CD14-positive monocyte (primary cell): ENCODE data around the gene KRTAP21-3. TPM values are rescaled to one million over a fixed set of nuclear protein-coding genes. Genes with fewer than 3 reads are reported as not detected.

ENCODE experiments used
- DNase-seq, 3 donors: peaks; one replicate each; pipeline ENCODE4 v3.0.0-alpha.2; 2011 to 2022
- H2AFZ ChIP-seq: 2 replicates; pipeline ENCODE4 v1.6.0; 2012; ENCODE audit warnings: mild to moderate bottlenecking, low read depth, low read length, inconsistent platforms; ENCODE audit not compliant: insufficient read depth, poor library complexity, severe bottlenecking
- H3K27ac ChIP-seq, 2 donors: 1 replicate in 1 of 2; 2 replicates in 1 of 2; pipeline ENCODE4 v1.5.1; 2012 to 2013; ENCODE audit warnings: low read length in 2 of 2, control low read depth in 1 of 2, inconsistent platforms in 1 of 2, low read depth in 1 of 2, mild to moderate bottlenecking in 1 of 2
- H3K27me3 ChIP-seq, 2 donors: one replicate each; pipeline versions ENCODE4 v1.6.0 to v1.6.1; 2011 to 2013; ENCODE audit warnings: low read length in 2 of 2; ENCODE audit not compliant: control insufficient read depth in 2 of 2, insufficient read depth in 2 of 2
- H3K36me3 ChIP-seq, 2 donors: replicated peaks in 1 of 2; 1 replicate in 1 of 2; 2 replicates in 1 of 2; pipeline versions ENCODE4 v1.5.1 to v1.6.1; 2012 to 2013; ENCODE audit warnings: low read length in 2 of 2, control low read depth in 1 of 2, inconsistent platforms in 1 of 2, mild to moderate bottlenecking in 1 of 2; ENCODE audit not compliant: insufficient read depth in 2 of 2, control insufficient read depth in 1 of 2
- H3K4me1 ChIP-seq, 2 donors: 1 replicate in 1 of 2; 2 replicates in 1 of 2; pipeline versions ENCODE4 v1.5.1 to v1.6.1; 2012 to 2013; ENCODE audit warnings: low read length in 2 of 2, control low read depth in 1 of 2, inconsistent platforms in 1 of 2, mild to moderate bottlenecking in 1 of 2, moderate library complexity in 1 of 2; ENCODE audit not compliant: insufficient read depth in 2 of 2, control insufficient read depth in 1 of 2
- H3K4me2 ChIP-seq: replicated peaks from 2 replicates; pipeline ENCODE3; 2012; ENCODE audit warnings: low read length, moderate library complexity, mild to moderate bottlenecking; ENCODE audit not compliant: poor library complexity, severe bottlenecking; ENCODE audit errors: extremely low read depth
- H3K4me3 ChIP-seq, 3 experiments: fragments of 200-600 bp in 1 of 3; sonication (generic) in 1 of 3; replicated peaks in 1 of 3; 1 replicate in 2 of 3; 2 replicates in 1 of 3; pipeline ENCODE4 v1.5.1; 2011 to 2013; ENCODE audit warnings: low read length in 3 of 3, mild to moderate bottlenecking in 3 of 3, control low read depth in 2 of 3, low read depth in 2 of 3, inconsistent platforms in 1 of 3, moderate library complexity in 1 of 3
- H3K79me2 ChIP-seq: 2 replicates; pipeline ENCODE4 v1.6.0; 2012; ENCODE audit warnings: mild to moderate bottlenecking, control low read depth, inconsistent platforms, low read length, moderate library complexity; ENCODE audit not compliant: insufficient read depth
- H3K9ac ChIP-seq: 2 replicates; pipeline ENCODE4 v1.6.0; 2017; ENCODE audit warnings: low read length, mild to moderate bottlenecking; ENCODE audit not compliant: insufficient read depth, poor library complexity, severe bottlenecking
- H3K9me3 ChIP-seq, 2 donors: replicated peaks in 1 of 2; 1 replicate in 1 of 2; 2 replicates in 1 of 2; pipeline versions ENCODE4 v1.5.1 to v1.6.1; 2012 to 2013; ENCODE audit warnings: low read length in 2 of 2, control low read depth in 1 of 2; ENCODE audit not compliant: control insufficient read depth in 1 of 2, insufficient read depth in 1 of 2
- H4K20me1 ChIP-seq: 2 replicates; pipeline ENCODE4 v1.6.0; 2012; ENCODE audit warnings: mild to moderate bottlenecking, low read length, control low read depth, moderate library complexity; ENCODE audit not compliant: insufficient read depth
- H3K27ac Mint-ChIP-seq, 7 donors: one replicate each; pipeline ENCODE4 v1.8.0; 2020; ENCODE audit warnings: mild to moderate bottlenecking in 7 of 7, mixed read lengths in 7 of 7, moderate library complexity in 6 of 7, inconsistent platforms in 2 of 7
- H3K27me3 Mint-ChIP-seq, 3 donors: one replicate each; pipeline ENCODE4 v1.8.0; 2021 to 2022; ENCODE audit warnings: low read depth in 3 of 3, mild to moderate bottlenecking in 3 of 3, mixed read lengths in 3 of 3, moderate library complexity in 3 of 3, inconsistent platforms in 1 of 3
- H3K36me3 Mint-ChIP-seq, 2 donors: one replicate each; pipeline ENCODE4 v1.8.0; 2020; ENCODE audit warnings: mixed read lengths in 2 of 2, inconsistent platforms in 1 of 2, mild to moderate bottlenecking in 1 of 2
- H3K4me1 Mint-ChIP-seq: one replicate; pipeline ENCODE4 v1.8.0; 2020; ENCODE audit warnings: mild to moderate bottlenecking, mixed read lengths
- H3K4me3 Mint-ChIP-seq, 2 donors: one replicate each; pipeline ENCODE4 v1.8.0; 2020; ENCODE audit warnings: mild to moderate bottlenecking in 2 of 2, mixed read lengths in 2 of 2, moderate library complexity in 1 of 2
- H3K9me3 Mint-ChIP-seq, 7 donors: one replicate each; pipeline ENCODE4 v1.8.0; 2020 to 2022; ENCODE audit warnings: mixed read lengths in 7 of 7, mild to moderate bottlenecking in 6 of 7, moderate library complexity in 6 of 7, inconsistent platforms in 2 of 7
- WGBS: methylation state at CpG from one replicate; pipeline ENCODE4 v1.1.5; 2013; ENCODE audit warnings: missing lambda C conversion rate; ENCODE audit not compliant: insufficient coverage; 5-methylcytosine and 5-hydroxymethylcytosine counted together
- intact Hi-C, 2 donors: fragments of 100-400 bp; cut with micrococcal nuclease; formaldehyde crosslinking; loops; one replicate each; pipeline versions ENCODE4 v1.15.0 to v1.15.1; 2023
- polyA plus RNA-seq, 3 donors: library from polyadenylated mRNA; depleted of rRNA in 1 of 3; unstranded in 2 of 3; stranded (reverse) in 1 of 3; fragments of 300-500 nt in 2 of 3; fragments of >200 nt in 1 of 3; fragmentation: Illumina TruSeq in 2 of 3; gene quantifications; 1 replicate in 2 of 3; 2 replicates in 1 of 3; pipeline ENCODE4 v1.2.3, GENCODE V29; 2012 to 2021
- TF ChIP-seq, protein P1 (sequence below): fragments of 200-600 bp; IDR thresholded peaks from one replicate; pipeline ENCODE4 v1.8.0; 2022; ENCODE audit warnings: antibody characterized with exemption, mild to moderate bottlenecking

The KRTAP21-3 gene
- polyA plus RNA-seq, 3 donors, result not detected

DNA sequence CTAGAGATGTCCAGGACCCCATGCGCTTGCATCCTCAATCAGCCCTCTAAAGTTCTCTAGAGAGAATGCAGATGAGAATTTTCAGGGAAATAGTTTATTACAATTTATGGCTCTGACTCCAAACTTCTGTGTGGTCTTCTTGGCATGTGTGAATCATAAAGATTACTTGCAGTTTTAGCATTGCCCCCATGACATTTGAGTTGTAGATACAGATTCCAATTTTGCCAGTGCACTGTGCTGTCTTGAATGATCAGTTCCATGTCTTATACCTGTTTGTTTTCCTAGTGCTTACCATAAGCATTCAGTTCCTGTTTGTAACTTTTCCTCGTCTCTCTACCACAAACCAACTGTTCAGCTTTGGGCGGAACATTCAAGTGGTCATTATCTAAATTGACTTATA is 4.8 kb downstream of the KRTAP21-3 start:
- intact Hi-C loops, result no loop called here
- no peak overlapping the region for H3K4me2 ChIP-seq
- Mint-ChIP-seq H3K36me3 (no peaks in the 10 kb centered on the region), H3K4me1 (no peaks in the 10 kb centered on the region), H3K4me3 (no peak overlapping the region), H3K27me3 (no peaks in the 10 kb centered on the region), H3K27ac (no peak overlapping the region), H3K9me3 (peaks cover 1 to 13% (median 6%) of the 10 kb centered on the region in 7 donors)
- TF ChIP-seq, protein P1, sequence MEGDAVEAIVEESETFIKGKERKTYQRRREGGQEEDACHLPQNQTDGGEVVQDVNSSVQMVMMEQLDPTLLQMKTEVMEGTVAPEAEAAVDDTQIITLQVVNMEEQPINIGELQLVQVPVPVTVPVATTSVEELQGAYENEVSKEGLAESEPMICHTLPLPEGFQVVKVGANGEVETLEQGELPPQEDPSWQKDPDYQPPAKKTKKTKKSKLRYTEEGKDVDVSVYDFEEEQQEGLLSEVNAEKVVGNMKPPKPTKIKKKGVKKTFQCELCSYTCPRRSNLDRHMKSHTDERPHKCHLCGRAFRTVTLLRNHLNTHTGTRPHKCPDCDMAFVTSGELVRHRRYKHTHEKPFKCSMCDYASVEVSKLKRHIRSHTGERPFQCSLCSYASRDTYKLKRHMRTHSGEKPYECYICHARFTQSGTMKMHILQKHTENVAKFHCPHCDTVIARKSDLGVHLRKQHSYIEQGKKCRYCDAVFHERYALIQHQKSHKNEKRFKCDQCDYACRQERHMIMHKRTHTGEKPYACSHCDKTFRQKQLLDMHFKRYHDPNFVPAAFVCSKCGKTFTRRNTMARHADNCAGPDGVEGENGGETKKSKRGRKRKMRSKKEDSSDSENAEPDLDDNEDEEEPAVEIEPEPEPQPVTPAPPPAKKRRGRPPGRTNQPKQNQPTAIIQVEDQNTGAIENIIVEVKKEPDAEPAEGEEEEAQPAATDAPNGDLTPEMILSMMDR, result no peak
- H2AFZ ChIP-seq, result no peak overlapping the region
- H3K27ac ChIP-seq, result no peak overlapping the region
- H3K27me3 ChIP-seq, result no peaks in the 10 kb centered on the region
- H3K4me3 ChIP-seq, result no peak overlapping the region
- WGBS, result 100% methylated on average over 2 of the region's 3 CpGs
- no peaks in the 10 kb centered on the region for H3K79me2 ChIP-seq
- H3K36me3 ChIP-seq, result no peaks in the 10 kb centered on the region
- H3K4me1 ChIP-seq, result no peaks in the 10 kb centered on the region
- DNase-seq, result no peak
- H4K20me1 ChIP-seq, result no peaks in the 10 kb centered on the region
- H3K9ac ChIP-seq, result no peak overlapping the region
- H3K9me3 ChIP-seq, result peaks cover 4 to 12% of the 10 kb centered on the region in 2 donors

DNA sequence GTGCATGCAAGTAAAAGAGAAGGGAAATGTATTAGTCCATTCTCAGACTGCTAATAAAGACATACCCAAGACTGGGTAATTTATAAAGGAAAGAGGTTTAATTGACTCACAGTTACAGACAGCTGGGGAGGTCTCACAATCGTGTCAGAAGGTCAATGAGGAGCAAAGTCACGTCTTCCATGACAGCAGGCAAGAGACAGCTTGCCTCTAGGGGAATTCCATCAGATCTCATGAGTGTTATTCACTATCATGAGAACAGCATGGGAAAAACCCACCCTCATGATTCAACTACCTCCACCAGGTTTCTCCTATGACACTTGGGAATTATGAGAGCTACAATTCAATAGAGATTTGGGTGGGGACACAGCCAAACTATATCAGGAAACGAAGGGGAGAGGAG is 8.1 kb downstream of the KRTAP21-3 start:
- H2AFZ ChIP-seq, result no peak overlapping the region
- TF ChIP-seq, protein P1, result no peak
- no peaks in the 10 kb centered on the region for H3K27me3 ChIP-seq
- H3K79me2 ChIP-seq, result no peaks in the 10 kb centered on the region
- intact Hi-C loops, result no loop called here
- H3K9ac ChIP-seq, result no peak overlapping the region
- no peaks in the 10 kb centered on the region for H3K36me3 ChIP-seq
- Mint-ChIP-seq H3K4me3 (no peak overlapping the region), H3K27ac (no peak overlapping the region), H3K36me3 (no peaks in the 10 kb centered on the region), H3K27me3 (no peaks in the 10 kb centered on the region), H3K9me3 (peaks cover 1 to 13% (median 8%) of the 10 kb centered on the region in 7 donors), H3K4me1 (no peaks in the 10 kb centered on the region)
- no peak overlapping the region for H3K4me3 ChIP-seq
- H3K4me1 ChIP-seq, result no peaks in the 10 kb centered on the region
- no peak overlapping the region for H3K4me2 ChIP-seq
- 38% methylated on average over 1 of the region's 3 CpGs for WGBS
- H4K20me1 ChIP-seq, result no peaks in the 10 kb centered on the region
- peaks cover 5 to 6% of the 10 kb centered on the region in 2 donors for H3K9me3 ChIP-seq
- H3K27ac ChIP-seq, result no peak overlapping the region
- no peak for DNase-seq
